ENCODE results near the gene MTHFD1L. TPM values are rescaled to one million over a fixed set of nuclear protein-coding genes. Genes with fewer than 3 reads are reported as not detected.
"Not testable (repeated sequence)": the region's sequence is repeated elsewhere in the genome, so short reads cannot be mapped to it uniquely, and the experiment has no call there.

MTHFD1L gene
- total RNA-seq, 1 donor from 2014 or later = 18.4 TPM

- DNase-seq = no peak
These were observed 153.6 kb downstream of the MTHFD1L start for GRCh38 chr6:151018911-151019782.

- no peak for DNase-seq
These were observed 156.4 kb downstream of the MTHFD1L start for GRCh38 chr6:151021896-151022295.

- DNase-seq = no peak
These were observed 157.0 kb downstream of the MTHFD1L start for GRCh38 chr6:151022492-151022891.

GRCh38 chr6:151023342-151023741 lies 157.8 kb downstream of the MTHFD1L start:
- no peak for DNase-seq

GRCh38 chr6:151024597-151024996 lies 159.1 kb downstream of the MTHFD1L start:
- DNase-seq = no peak

GRCh38 chr6:151025076-151025475 lies 159.6 kb downstream of the MTHFD1L start:
- DNase-seq = peak; percentile 27

GRCh38 chr6:151026041-151026663 lies 160.7 kb downstream of the MTHFD1L start:
- no peak for DNase-seq

- DNase-seq = no peak
These were observed 161.8 kb downstream of the MTHFD1L start for GRCh38 chr6:151027295-151027747.

- no peak for DNase-seq
These were observed 162.7 kb downstream of the MTHFD1L start for GRCh38 chr6:151027936-151028838.

GRCh38 chr6:151029970-151030369 lies 164.5 kb downstream of the MTHFD1L start:
- DNase-seq = no peak

GRCh38 chr6:151032034-151032433 lies 166.5 kb downstream of the MTHFD1L start:
- DNase-seq = no peak

GRCh38 chr6:151034825-151035781 lies 169.6 kb downstream of the MTHFD1L start:
- DNase-seq = no peak

- not testable (repeated sequence) for DNase-seq
These were observed 170.8 kb downstream of the MTHFD1L start for GRCh38 chr6:151036211-151036721.

GRCh38 chr6:151036869-151037680 lies 171.6 kb downstream of the MTHFD1L start:
- DNase-seq = no peak

- DNase-seq = no peak
These were observed 173.1 kb downstream of the MTHFD1L start for GRCh38 chr6:151038616-151039015.

GRCh38 chr6:151040888-151041521 lies 175.5 kb downstream of the MTHFD1L start:
- not testable (repeated sequence) for DNase-seq

- DNase-seq = no peak
These were observed 176.2 kb downstream of the MTHFD1L start for GRCh38 chr6:151041686-151042085.

- DNase-seq = not testable (repeated sequence)
These were observed 177.4 kb downstream of the MTHFD1L start for GRCh38 chr6:151042911-151043330.

- DNase-seq = no peak
These were observed 178.4 kb downstream of the MTHFD1L start for GRCh38 chr6:151043944-151044343.
